ENCODE measurements around the gene LEMD2.

The LEMD2 gene

GRCh38 chr6:33776186-33776585 lies 12.7 kb downstream of the LEMD2 start:
- no peak overlapping the region for H3K9ac ChIP-seq (ENCODE audit: low read depth in 1 of 2, low read length in 2 of 2)
- H3K4me1 ChIP-seq (ENCODE audit: control insufficient read depth in 2 of 2, insufficient read depth in 2 of 2, low read length in 2 of 2), result peaks cover 0 to 6% of the 10 kb centered on the region in 2 donors

DNA sequence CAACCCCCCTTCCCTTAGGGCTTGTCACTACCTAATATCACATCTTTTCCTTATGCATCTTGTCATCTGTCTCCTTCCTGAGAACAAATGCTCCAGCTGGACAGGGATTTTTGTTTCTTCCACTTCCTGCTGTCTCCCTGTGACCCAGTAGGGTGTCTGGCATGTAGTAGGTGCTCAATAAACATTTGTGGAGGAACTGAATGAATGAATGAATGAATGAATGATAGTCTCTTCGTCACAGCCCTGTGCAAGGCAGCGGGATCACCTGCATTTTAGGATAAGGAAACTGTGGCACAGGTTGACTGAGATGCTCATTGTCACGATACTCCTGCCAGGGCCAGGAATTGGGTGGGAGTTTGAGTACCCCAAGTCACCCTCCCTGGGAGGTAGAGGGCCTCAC lies 14.2 kb downstream of the LEMD2 start:
- Histone ChIP-seq H3K9ac (ENCODE audit: low read depth in 1 of 2, low read length in 2 of 2) (no peak overlapping the region), H3K9me3 (ENCODE audit: control insufficient read depth in 2 of 2, low read length in 2 of 2) (no peaks in the 10 kb centered on the region), H3K27me3 (ENCODE audit: control insufficient read depth in 2 of 2, insufficient read depth in 2 of 2, low read length in 2 of 2) (no peaks in the 10 kb centered on the region), H3K36me3 (ENCODE audit: control insufficient read depth in 2 of 2, insufficient read depth in 2 of 2, low read length in 2 of 2) (peaks cover 60 to 70% of the 10 kb centered on the region in 2 donors), H3K27ac (ENCODE audit: low read depth in 2 of 2, low read length in 2 of 2) (no peak overlapping the region), H3K4me1 (ENCODE audit: control insufficient read depth in 2 of 2, insufficient read depth in 2 of 2, low read length in 2 of 2) (peaks cover 0 to 7% of the 10 kb centered on the region in 2 donors), H3K4me3 (ENCODE audit: low read length in 2 of 2) (no peak overlapping the region)

More at GRCh38 chr6:33776186-33776585, 12.7 kb downstream of the LEMD2 start:
- Histone ChIP-seq H3K36me3 (ENCODE audit: control insufficient read depth in 2 of 2, insufficient read depth in 2 of 2, low read length in 2 of 2) (peaks cover 71 to 81% of the 10 kb centered on the region in 2 donors), H3K9me3 (ENCODE audit: control insufficient read depth in 2 of 2, low read length in 2 of 2) (no peaks in the 10 kb centered on the region), H3K27me3 (ENCODE audit: control insufficient read depth in 2 of 2, insufficient read depth in 2 of 2, low read length in 2 of 2) (no peaks in the 10 kb centered on the region), H3K4me3 (ENCODE audit: low read length in 2 of 2) (no peak overlapping the region), H3K27ac (ENCODE audit: low read depth in 2 of 2, low read length in 2 of 2) (no peak overlapping the region)

DNA sequence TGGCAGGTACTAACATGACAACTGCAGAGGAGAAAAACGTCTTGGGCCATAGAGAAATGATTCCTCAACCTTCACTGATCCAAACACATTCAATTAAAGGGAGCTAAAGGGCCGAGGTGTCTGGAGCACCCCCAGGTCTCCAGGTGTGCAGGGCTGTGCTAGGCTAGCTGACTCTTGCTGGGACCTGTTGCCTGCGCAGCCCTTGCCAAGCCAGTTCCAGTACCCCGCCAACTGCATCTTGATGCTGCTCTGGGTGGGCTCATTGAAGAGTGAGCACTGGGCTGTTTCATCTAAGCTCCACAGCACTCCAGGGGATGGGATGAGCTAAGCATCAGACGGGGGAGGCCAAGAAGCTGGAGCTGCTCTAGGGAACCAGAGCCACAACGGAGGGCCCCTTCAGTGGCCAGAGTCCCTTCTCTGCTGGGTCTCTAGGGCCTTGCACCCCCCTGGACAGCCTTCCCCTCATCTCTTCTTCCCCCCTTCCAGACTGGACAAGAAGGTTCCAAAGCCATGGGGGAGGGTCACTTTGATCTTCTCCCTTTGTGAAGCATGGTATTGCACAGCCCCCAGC lies 15.9 kb downstream of the LEMD2 start:
- H3K4me1 ChIP-seq (ENCODE audit: control insufficient read depth in 2 of 2, insufficient read depth in 2 of 2, low read length in 2 of 2), result peaks cover 0 to 11% of the 10 kb centered on the region in 2 donors
- no peak overlapping the region for H3K27ac ChIP-seq (ENCODE audit: low read depth in 2 of 2, low read length in 2 of 2)
- peaks cover 43 to 52% of the 10 kb centered on the region in 2 donors for H3K36me3 ChIP-seq (ENCODE audit: control insufficient read depth in 2 of 2, insufficient read depth in 2 of 2, low read length in 2 of 2)

GRCh38 chr6:33772082-33772830 lies 16.7 kb downstream of the LEMD2 start:
- Histone ChIP-seq H3K36me3 (ENCODE audit: control insufficient read depth in 2 of 2, insufficient read depth in 2 of 2, low read length in 2 of 2) (peaks cover 36 to 44% of the 10 kb centered on the region in 2 donors), H3K9ac (ENCODE audit: low read depth in 1 of 2, low read length in 2 of 2) (no peak overlapping the region), H3K27me3 (ENCODE audit: control insufficient read depth in 2 of 2, insufficient read depth in 2 of 2, low read length in 2 of 2) (no peaks in the 10 kb centered on the region), H3K4me3 (ENCODE audit: low read length in 2 of 2) (no peak overlapping the region), H3K9me3 (ENCODE audit: control insufficient read depth in 2 of 2, low read length in 2 of 2) (no peaks in the 10 kb centered on the region), H3K27ac (ENCODE audit: low read depth in 2 of 2, low read length in 2 of 2) (peak overlapping the region; percentile 3 to 33), H3K4me1 (ENCODE audit: control insufficient read depth in 2 of 2, insufficient read depth in 2 of 2, low read length in 2 of 2) (peaks cover 0 to 11% of the 10 kb centered on the region in 2 donors)

More for the DNA sequence above, 15.9 kb downstream of the LEMD2 start:
- H3K9me3 ChIP-seq (ENCODE audit: control insufficient read depth in 2 of 2, low read length in 2 of 2), result no peaks in the 10 kb centered on the region
- H3K27me3 ChIP-seq (ENCODE audit: control insufficient read depth in 2 of 2, insufficient read depth in 2 of 2, low read length in 2 of 2), result no peaks in the 10 kb centered on the region
- H3K4me3 ChIP-seq (ENCODE audit: low read length in 2 of 2), result no peak overlapping the region
- no peak overlapping the region for H3K9ac ChIP-seq (ENCODE audit: low read depth in 1 of 2, low read length in 2 of 2)

- H3K27ac ChIP-seq (ENCODE audit: low read depth in 2 of 2, low read length in 2 of 2), result peak overlapping the region; percentile 3 to 33
- H3K27me3 ChIP-seq (ENCODE audit: control insufficient read depth in 2 of 2, insufficient read depth in 2 of 2, low read length in 2 of 2), result no peaks in the 10 kb centered on the region
- H3K4me1 ChIP-seq (ENCODE audit: control insufficient read depth in 2 of 2, insufficient read depth in 2 of 2, low read length in 2 of 2), result peaks cover 0 to 11% of the 10 kb centered on the region in 2 donors
- H3K9ac ChIP-seq (ENCODE audit: low read depth in 1 of 2, low read length in 2 of 2), result no peak overlapping the region
- H3K9me3 ChIP-seq (ENCODE audit: control insufficient read depth in 2 of 2, low read length in 2 of 2), result no peaks in the 10 kb centered on the region
- peaks cover 28 to 36% of the 10 kb centered on the region in 2 donors for H3K36me3 ChIP-seq (ENCODE audit: control insufficient read depth in 2 of 2, insufficient read depth in 2 of 2, low read length in 2 of 2)
- H3K4me3 ChIP-seq (ENCODE audit: low read length in 2 of 2), result no peak overlapping the region
Observed at GRCh38 chr6:33771146-33772081, 17.5 kb downstream of the LEMD2 start.

DNA sequence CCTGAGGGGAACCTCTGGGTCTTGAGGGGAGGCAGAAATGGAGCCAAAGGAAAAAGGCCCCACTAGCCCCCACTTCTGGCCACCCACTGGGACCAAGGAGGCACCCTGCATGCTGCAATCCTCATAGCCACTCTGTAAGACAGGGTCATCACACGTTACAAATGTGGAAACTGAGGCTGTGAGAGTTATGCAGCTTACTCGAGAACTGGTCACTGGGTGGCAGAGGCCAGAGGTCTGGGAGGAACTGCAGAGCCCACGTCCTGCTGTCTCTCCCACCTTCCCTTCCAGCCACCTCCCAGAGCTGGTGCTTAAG lies 18.1 kb downstream of the LEMD2 start:
- Histone ChIP-seq H3K27ac (ENCODE audit: low read depth in 2 of 2, low read length in 2 of 2) (no peak overlapping the region), H3K9ac (ENCODE audit: low read depth in 1 of 2, low read length in 2 of 2) (no peak overlapping the region), H3K4me3 (ENCODE audit: low read length in 2 of 2) (no peak overlapping the region), H3K4me1 (ENCODE audit: control insufficient read depth in 2 of 2, insufficient read depth in 2 of 2, low read length in 2 of 2) (peaks cover 0 to 11% of the 10 kb centered on the region in 2 donors), H3K9me3 (ENCODE audit: control insufficient read depth in 2 of 2, low read length in 2 of 2) (no peaks in the 10 kb centered on the region), H3K36me3 (ENCODE audit: control insufficient read depth in 2 of 2, insufficient read depth in 2 of 2, low read length in 2 of 2) (peaks cover 22 to 30% of the 10 kb centered on the region in 2 donors), H3K27me3 (ENCODE audit: control insufficient read depth in 2 of 2, insufficient read depth in 2 of 2, low read length in 2 of 2) (no peaks in the 10 kb centered on the region)

DNA sequence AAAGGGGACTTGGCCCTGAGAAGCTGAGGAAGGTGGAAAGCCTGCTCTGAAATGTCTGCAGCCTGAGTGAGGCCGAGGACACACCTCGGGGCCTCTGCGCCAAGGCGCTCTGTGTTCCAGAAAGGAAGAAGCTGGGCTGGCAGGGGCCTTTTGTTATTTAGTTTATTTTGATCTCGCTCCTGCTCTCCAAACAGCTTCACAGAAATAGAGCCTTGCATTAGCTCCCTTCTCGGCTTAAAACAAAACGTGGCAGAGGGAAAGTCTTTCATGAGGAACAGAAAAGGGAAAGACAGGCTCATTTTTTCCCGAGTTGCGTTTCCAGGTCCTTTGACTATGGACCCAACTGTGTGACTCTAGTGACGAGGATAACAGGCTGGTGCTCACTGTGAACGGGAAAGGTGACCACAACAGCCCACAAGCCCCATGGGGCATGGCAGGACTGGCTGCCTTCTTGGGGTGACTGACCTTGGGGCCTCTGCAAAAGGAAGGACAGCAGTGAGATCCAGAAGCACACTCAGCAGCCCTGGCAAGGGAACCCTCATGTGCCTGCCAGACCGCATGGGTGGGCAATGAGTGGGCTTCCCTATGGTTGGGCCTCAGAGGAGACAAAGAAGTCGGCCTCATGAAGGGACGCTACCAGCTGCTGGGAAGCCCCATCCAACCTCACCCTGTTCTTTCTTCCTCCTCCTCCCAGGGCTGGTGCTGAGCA lies 18.7 kb downstream of the LEMD2 start:
- Histone ChIP-seq H3K9ac (ENCODE audit: low read depth in 1 of 2, low read length in 2 of 2) (no peak overlapping the region), H3K4me1 (ENCODE audit: control insufficient read depth in 2 of 2, insufficient read depth in 2 of 2, low read length in 2 of 2) (peaks cover 0 to 11% of the 10 kb centered on the region in 2 donors), H3K9me3 (ENCODE audit: control insufficient read depth in 2 of 2, low read length in 2 of 2) (no peaks in the 10 kb centered on the region), H3K36me3 (ENCODE audit: control insufficient read depth in 2 of 2, insufficient read depth in 2 of 2, low read length in 2 of 2) (peaks cover 18 to 25% of the 10 kb centered on the region in 2 donors), H3K4me3 (ENCODE audit: low read length in 2 of 2) (no peak overlapping the region), H3K27me3 (ENCODE audit: control insufficient read depth in 2 of 2, insufficient read depth in 2 of 2, low read length in 2 of 2) (no peaks in the 10 kb centered on the region), H3K27ac (ENCODE audit: low read depth in 2 of 2, low read length in 2 of 2) (no peak overlapping the region)

GRCh38 chr6:33769248-33769821 lies 19.6 kb downstream of the LEMD2 start:
- peaks cover 11 to 17% of the 10 kb centered on the region in 2 donors for H3K36me3 ChIP-seq (ENCODE audit: control insufficient read depth in 2 of 2, insufficient read depth in 2 of 2, low read length in 2 of 2)
- H3K4me3 ChIP-seq (ENCODE audit: low read length in 2 of 2), result no peak overlapping the region
- H3K9me3 ChIP-seq (ENCODE audit: control insufficient read depth in 2 of 2, low read length in 2 of 2), result no peaks in the 10 kb centered on the region
- H3K4me1 ChIP-seq (ENCODE audit: control insufficient read depth in 2 of 2, insufficient read depth in 2 of 2, low read length in 2 of 2), result peaks cover 0 to 11% of the 10 kb centered on the region in 2 donors
- H3K27ac ChIP-seq (ENCODE audit: low read depth in 2 of 2, low read length in 2 of 2), result no peak overlapping the region
- H3K27me3 ChIP-seq (ENCODE audit: control insufficient read depth in 2 of 2, insufficient read depth in 2 of 2, low read length in 2 of 2), result no peaks in the 10 kb centered on the region
- H3K9ac ChIP-seq (ENCODE audit: low read depth in 1 of 2, low read length in 2 of 2), result no peak overlapping the region

DNA sequence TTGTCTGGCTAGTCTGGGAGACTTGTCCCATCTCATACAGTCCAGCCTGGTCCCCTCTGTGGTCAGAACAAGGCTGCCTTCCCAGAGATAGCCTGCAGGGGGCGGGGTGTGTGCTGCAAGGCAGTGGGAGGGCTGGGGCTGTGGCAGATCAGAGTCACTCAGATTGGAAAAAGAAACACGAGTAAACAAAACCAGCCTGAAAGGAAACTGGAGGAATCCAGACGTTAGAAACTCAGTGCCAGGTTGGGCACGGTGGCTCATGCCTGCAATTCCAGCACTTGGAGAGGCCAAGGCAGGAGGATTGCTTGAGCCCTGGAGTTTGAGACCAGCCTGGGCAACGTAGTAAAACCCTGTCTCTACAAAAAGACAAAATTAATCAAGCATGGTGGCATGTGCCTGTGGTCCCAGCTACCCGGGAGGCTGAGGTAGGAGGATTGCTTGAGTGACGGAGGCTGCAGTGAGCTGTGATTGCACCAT lies 20.2 kb downstream of the LEMD2 start:
- H3K36me3 ChIP-seq (ENCODE audit: control insufficient read depth in 2 of 2, insufficient read depth in 2 of 2, low read length in 2 of 2), result peaks cover 8 to 17% of the 10 kb centered on the region in 2 donors
- no peaks in the 10 kb centered on the region for H3K27me3 ChIP-seq (ENCODE audit: control insufficient read depth in 2 of 2, insufficient read depth in 2 of 2, low read length in 2 of 2)
- no peak overlapping the region for H3K4me3 ChIP-seq (ENCODE audit: low read length in 2 of 2)
- peaks cover 0 to 11% of the 10 kb centered on the region in 2 donors for H3K4me1 ChIP-seq (ENCODE audit: control insufficient read depth in 2 of 2, insufficient read depth in 2 of 2, low read length in 2 of 2)
- no peaks in the 10 kb centered on the region for H3K9me3 ChIP-seq (ENCODE audit: control insufficient read depth in 2 of 2, low read length in 2 of 2)
- H3K9ac ChIP-seq (ENCODE audit: low read depth in 1 of 2, low read length in 2 of 2), result no peak overlapping the region
- H3K27ac ChIP-seq (ENCODE audit: low read depth in 2 of 2, low read length in 2 of 2), result no peak overlapping the region

All from mucosa of rectum (tissue), 2 donors.